ENCODE measurements around the gene ADARB1.

ADARB1 gene

GRCh38 chr21:45147473-45148315 is 73.3 kb downstream of the ADARB1 start:
- H3K27me3 ChIP-seq (ENCODE audit: control insufficient read depth in 2 of 2, insufficient read depth in 2 of 2, low read length in 2 of 2) = no peaks in the 10 kb centered on the region
- no peaks in the 10 kb centered on the region for H3K36me3 ChIP-seq (ENCODE audit: control insufficient read depth in 2 of 2, insufficient read depth in 2 of 2, low read length in 2 of 2)
- H3K27ac ChIP-seq (ENCODE audit: low read depth in 2 of 2, low read length in 2 of 2) = no peak overlapping the region

GRCh38 chr21:45148316-45148990 is 74.1 kb downstream of the ADARB1 start:
- H3K9me3 ChIP-seq (ENCODE audit: control insufficient read depth in 2 of 2, low read length in 2 of 2) = no peaks in the 10 kb centered on the region
- H3K36me3 ChIP-seq (ENCODE audit: control insufficient read depth in 2 of 2, insufficient read depth in 2 of 2, low read length in 2 of 2) = no peaks in the 10 kb centered on the region
- H3K27me3 ChIP-seq (ENCODE audit: control insufficient read depth in 2 of 2, insufficient read depth in 2 of 2, low read length in 2 of 2) = no peaks in the 10 kb centered on the region
- H3K4me1 ChIP-seq (ENCODE audit: control insufficient read depth in 2 of 2, insufficient read depth in 2 of 2, low read length in 2 of 2) = no peaks in the 10 kb centered on the region
- H3K4me3 ChIP-seq (ENCODE audit: low read length in 2 of 2) = no peak overlapping the region
- H3K27ac ChIP-seq (ENCODE audit: low read depth in 2 of 2, low read length in 2 of 2) = no peak overlapping the region
- no peak overlapping the region for H3K9ac ChIP-seq (ENCODE audit: low read depth in 1 of 2, low read length in 2 of 2)

More at GRCh38 chr21:45147473-45148315, 73.3 kb downstream of the ADARB1 start:
- Histone ChIP-seq H3K9ac (ENCODE audit: low read depth in 1 of 2, low read length in 2 of 2) (no peak overlapping the region), H3K9me3 (ENCODE audit: control insufficient read depth in 2 of 2, low read length in 2 of 2) (no peaks in the 10 kb centered on the region), H3K4me3 (ENCODE audit: low read length in 2 of 2) (no peak overlapping the region), H3K4me1 (ENCODE audit: control insufficient read depth in 2 of 2, insufficient read depth in 2 of 2, low read length in 2 of 2) (no peaks in the 10 kb centered on the region)

GRCh38 chr21:45149021-45149420 is 74.6 kb downstream of the ADARB1 start:
- Histone ChIP-seq H3K9me3 (ENCODE audit: control insufficient read depth in 2 of 2, low read length in 2 of 2) (no peaks in the 10 kb centered on the region), H3K36me3 (ENCODE audit: control insufficient read depth in 2 of 2, insufficient read depth in 2 of 2, low read length in 2 of 2) (no peaks in the 10 kb centered on the region), H3K4me3 (ENCODE audit: low read length in 2 of 2) (no peak overlapping the region), H3K9ac (ENCODE audit: low read depth in 1 of 2, low read length in 2 of 2) (no peak overlapping the region), H3K4me1 (ENCODE audit: control insufficient read depth in 2 of 2, insufficient read depth in 2 of 2, low read length in 2 of 2) (no peaks in the 10 kb centered on the region), H3K27me3 (ENCODE audit: control insufficient read depth in 2 of 2, insufficient read depth in 2 of 2, low read length in 2 of 2) (no peaks in the 10 kb centered on the region), H3K27ac (ENCODE audit: low read depth in 2 of 2, low read length in 2 of 2) (no peak overlapping the region)

- Histone ChIP-seq H3K27me3 (ENCODE audit: control insufficient read depth in 2 of 2, insufficient read depth in 2 of 2, low read length in 2 of 2) (no peaks in the 10 kb centered on the region), H3K27ac (ENCODE audit: low read depth in 2 of 2, low read length in 2 of 2) (no peak overlapping the region), H3K36me3 (ENCODE audit: control insufficient read depth in 2 of 2, insufficient read depth in 2 of 2, low read length in 2 of 2) (no peaks in the 10 kb centered on the region), H3K4me1 (ENCODE audit: control insufficient read depth in 2 of 2, insufficient read depth in 2 of 2, low read length in 2 of 2) (peaks cover 0 to 2% of the 10 kb centered on the region in 2 donors), H3K9me3 (ENCODE audit: control insufficient read depth in 2 of 2, low read length in 2 of 2) (no peaks in the 10 kb centered on the region), H3K4me3 (ENCODE audit: low read length in 2 of 2) (no peak overlapping the region), H3K9ac (ENCODE audit: low read depth in 1 of 2, low read length in 2 of 2) (no peak overlapping the region)
Observed at GRCh38 chr21:45150638-45151131, 76.3 kb downstream of the ADARB1 start.

- no peaks in the 10 kb centered on the region for H3K36me3 ChIP-seq (ENCODE audit: control insufficient read depth in 2 of 2, insufficient read depth in 2 of 2, low read length in 2 of 2)
- H3K9ac ChIP-seq (ENCODE audit: low read depth in 1 of 2, low read length in 2 of 2) = no peak overlapping the region
- no peaks in the 10 kb centered on the region for H3K27me3 ChIP-seq (ENCODE audit: control insufficient read depth in 2 of 2, insufficient read depth in 2 of 2, low read length in 2 of 2)
- H3K4me1 ChIP-seq (ENCODE audit: control insufficient read depth in 2 of 2, insufficient read depth in 2 of 2, low read length in 2 of 2) = peaks cover 0 to 2% of the 10 kb centered on the region in 2 donors
- no peak overlapping the region for H3K27ac ChIP-seq (ENCODE audit: low read depth in 2 of 2, low read length in 2 of 2)
- no peaks in the 10 kb centered on the region for H3K9me3 ChIP-seq (ENCODE audit: control insufficient read depth in 2 of 2, low read length in 2 of 2)
- no peak overlapping the region for H3K4me3 ChIP-seq (ENCODE audit: low read length in 2 of 2)
Observed at GRCh38 chr21:45151445-45152160, 77.2 kb downstream of the ADARB1 start.

- Histone ChIP-seq H3K27ac (ENCODE audit: low read depth in 2 of 2, low read length in 2 of 2) (no peak overlapping the region), H3K27me3 (ENCODE audit: control insufficient read depth in 2 of 2, insufficient read depth in 2 of 2, low read length in 2 of 2) (no peaks in the 10 kb centered on the region), H3K9me3 (ENCODE audit: control insufficient read depth in 2 of 2, low read length in 2 of 2) (no peaks in the 10 kb centered on the region), H3K4me1 (ENCODE audit: control insufficient read depth in 2 of 2, insufficient read depth in 2 of 2, low read length in 2 of 2) (peaks cover 0 to 2% of the 10 kb centered on the region in 2 donors), H3K4me3 (ENCODE audit: low read length in 2 of 2) (no peak overlapping the region), H3K36me3 (ENCODE audit: control insufficient read depth in 2 of 2, insufficient read depth in 2 of 2, low read length in 2 of 2) (no peaks in the 10 kb centered on the region), H3K9ac (ENCODE audit: low read depth in 1 of 2, low read length in 2 of 2) (no peak overlapping the region)
Observed at GRCh38 chr21:45152265-45152746, 77.9 kb downstream of the ADARB1 start.

- H3K4me1 ChIP-seq (ENCODE audit: control insufficient read depth in 2 of 2, insufficient read depth in 2 of 2, low read length in 2 of 2) = peaks cover 0 to 2% of the 10 kb centered on the region in 2 donors
- no peaks in the 10 kb centered on the region for H3K9me3 ChIP-seq (ENCODE audit: control insufficient read depth in 2 of 2, low read length in 2 of 2)
- H3K9ac ChIP-seq (ENCODE audit: low read depth in 1 of 2, low read length in 2 of 2) = no peak overlapping the region
- no peaks in the 10 kb centered on the region for H3K27me3 ChIP-seq (ENCODE audit: control insufficient read depth in 2 of 2, insufficient read depth in 2 of 2, low read length in 2 of 2)
- H3K27ac ChIP-seq (ENCODE audit: low read depth in 2 of 2, low read length in 2 of 2) = no peak overlapping the region
- H3K4me3 ChIP-seq (ENCODE audit: low read length in 2 of 2) = no peak overlapping the region
- H3K36me3 ChIP-seq (ENCODE audit: control insufficient read depth in 2 of 2, insufficient read depth in 2 of 2, low read length in 2 of 2) = no peaks in the 10 kb centered on the region
Observed at GRCh38 chr21:45153358-45154318, 79.3 kb downstream of the ADARB1 start.

GRCh38 chr21:45154511-45155508 is 80.4 kb downstream of the ADARB1 start:
- no peak overlapping the region for H3K9ac ChIP-seq (ENCODE audit: low read depth in 1 of 2, low read length in 2 of 2)
- H3K36me3 ChIP-seq (ENCODE audit: control insufficient read depth in 2 of 2, insufficient read depth in 2 of 2, low read length in 2 of 2) = no peaks in the 10 kb centered on the region
- H3K9me3 ChIP-seq (ENCODE audit: control insufficient read depth in 2 of 2, low read length in 2 of 2) = no peaks in the 10 kb centered on the region
- H3K27ac ChIP-seq (ENCODE audit: low read depth in 2 of 2, low read length in 2 of 2) = no peak overlapping the region
- no peak overlapping the region for H3K4me3 ChIP-seq (ENCODE audit: low read length in 2 of 2)
- peaks cover 0 to 2% of the 10 kb centered on the region in 2 donors for H3K4me1 ChIP-seq (ENCODE audit: control insufficient read depth in 2 of 2, insufficient read depth in 2 of 2, low read length in 2 of 2)
- H3K27me3 ChIP-seq (ENCODE audit: control insufficient read depth in 2 of 2, insufficient read depth in 2 of 2, low read length in 2 of 2) = no peaks in the 10 kb centered on the region
